HepG2 (cell line): Measurements from ENCODE around the gene TTK. TPM values are rescaled to one million over a fixed set of nuclear protein-coding genes. Genes with fewer than 3 reads are reported as not detected.

ENCODE experiments used
- ARHGAP35 ChIP-seq: sonication (generic); formaldehyde crosslinking; IDR thresholded peaks from 2 replicates; pipeline ENCODE4 v1.9.0; 2022; ENCODE audit warnings: mild to moderate bottlenecking, inconsistent platforms, moderate library complexity, missing genetic modification reagents, borderline replicate concordance
- CENPT ChIP-seq: sonication (generic); formaldehyde crosslinking; IDR thresholded peaks from 2 replicates; pipeline ENCODE4 v1.8.0; 2022; ENCODE audit warnings: low read depth, mild to moderate bottlenecking, moderate library complexity, missing genetic modification reagents
- ELF1 ChIP-seq: sonication (generic); formaldehyde crosslinking; IDR thresholded peaks from 2 replicates; pipeline ENCODE4 v1.4.0; 2020; ENCODE audit warnings: missing genetic modification reagents
- GABPB1 ChIP-seq: IDR thresholded peaks from 2 replicates; pipeline ENCODE4 v1.6.1; 2016; ENCODE audit warnings: mild to moderate bottlenecking, missing genetic modification reagents, moderate library complexity, missing compliant biosample characterization
- HNRNPH1 ChIP-seq: fragments of 200-400 bp; formaldehyde crosslinking; optimal IDR thresholded peaks from 2 replicates; pipeline ENCODE3; 2017; ENCODE audit warnings: mild to moderate bottlenecking, low read depth, low read length
- HOXA5 ChIP-seq: sonication (generic); formaldehyde crosslinking; IDR thresholded peaks from 2 replicates; pipeline ENCODE4 v1.4.0; 2020; ENCODE audit warnings: missing genetic modification reagents
- IKZF5 ChIP-seq: IDR thresholded peaks from 2 replicates; pipeline ENCODE4 v1.6.1; 2018; ENCODE audit warnings: missing genetic modification reagents, mild to moderate bottlenecking, missing compliant biosample characterization
- KLF13 ChIP-seq: sonication (generic); formaldehyde crosslinking; IDR thresholded peaks from 2 replicates; pipeline ENCODE4 v1.4.0; 2020; ENCODE audit warnings: mild to moderate bottlenecking, missing genetic modification reagents
- MAFF ChIP-seq: IDR thresholded peaks from 2 replicates; pipeline ENCODE4 v1.6.1; 2011; ENCODE audit warnings: low read depth, low read length, improper control_type of control experiment
- MEF2D ChIP-seq: sonication (generic); formaldehyde crosslinking; IDR thresholded peaks from 2 replicates; pipeline ENCODE4 v1.5.1; 2020; ENCODE audit warnings: mild to moderate bottlenecking, missing genetic modification reagents
- SALL1 ChIP-seq: sonication (generic); formaldehyde crosslinking; IDR thresholded peaks from 2 replicates; pipeline ENCODE4 v1.8.0; 2022; ENCODE audit warnings: mild to moderate bottlenecking, missing genetic modification reagents
- SATB2 ChIP-seq: sonication (generic); formaldehyde crosslinking; IDR thresholded peaks from 2 replicates; pipeline ENCODE4 v1.5.0; 2020; ENCODE audit warnings: missing genetic modification reagents
- SMAD3 ChIP-seq: sonication (generic); formaldehyde crosslinking; IDR thresholded peaks from 2 replicates; pipeline ENCODE4 v1.4.0; 2020; ENCODE audit warnings: missing genetic modification reagents
- ZBTB21 ChIP-seq: sonication (generic); formaldehyde crosslinking; IDR thresholded peaks from 2 replicates; pipeline ENCODE4 v1.4.0; 2020; ENCODE audit warnings: missing genetic modification reagents
- ZFP36 ChIP-seq: fragments of 150-350 bp; IDR thresholded peaks from 2 replicates; pipeline ENCODE4 v1.6.1; 2018; ENCODE audit warnings: borderline replicate concordance, low read length, low read depth; ENCODE audit not compliant: partially characterized antibody
- ZMYM4 ChIP-seq: sonication (generic); formaldehyde crosslinking; IDR thresholded peaks from 2 replicates; pipeline ENCODE4 v1.8.1; 2023; ENCODE audit warnings: mild to moderate bottlenecking, missing genetic modification reagents
- ZNF382 ChIP-seq: sonication (generic); formaldehyde crosslinking; IDR thresholded peaks from 2 replicates; pipeline ENCODE4 v1.5.0; 2020; ENCODE audit warnings: missing genetic modification reagents, mild to moderate bottlenecking, borderline replicate concordance
- ZNF451 ChIP-seq: sonication (generic); formaldehyde crosslinking; IDR thresholded peaks from 2 replicates; pipeline ENCODE4 v1.5.0; 2020; ENCODE audit warnings: mild to moderate bottlenecking, missing genetic modification reagents
- ZNF572 ChIP-seq: sonication (generic); formaldehyde crosslinking; IDR thresholded peaks from 2 replicates; pipeline ENCODE4 v1.5.1; 2020; ENCODE audit warnings: mild to moderate bottlenecking, missing genetic modification reagents
- ZNF883 ChIP-seq: sonication (generic); formaldehyde crosslinking; IDR thresholded peaks from 2 replicates; pipeline ENCODE4 v1.5.1; 2020; ENCODE audit warnings: mild to moderate bottlenecking, missing genetic modification reagents; ENCODE audit errors: not compliant biosample characterization
- ZSCAN12 ChIP-seq: sonication (generic); formaldehyde crosslinking; IDR thresholded peaks from 2 replicates; pipeline ENCODE4 v1.9.0; 2021; ENCODE audit warnings: mild to moderate bottlenecking, missing genetic modification reagents
- ZUFSP ChIP-seq: sonication (generic); formaldehyde crosslinking; IDR thresholded peaks from 2 replicates; pipeline ENCODE4 v1.9.0; 2021; ENCODE audit warnings: missing genetic modification reagents, mild to moderate bottlenecking, borderline replicate concordance
- polyA plus RNA-seq, 8 experiments: library from polyadenylated mRNA; depleted of rRNA in 3 of 8; stranded (reverse) in 7 of 8; unstranded in 1 of 8; fragments of >200 nt; fragmentation: Illumina TruSeq in 4 of 8; extraction: Trizol in 4 of 8; gene quantifications; 2 replicates each; pipeline versions ENCODE4 v1.2.1 to v1.2.3, GENCODE V29; 2011 to 2016; ENCODE audit warnings: low read depth in 4 of 8, missing spikeins in 1 of 8, mixed read lengths in 1 of 8; ENCODE audit not compliant: insufficient read depth in 1 of 8
- total RNA-seq, 5 experiments: library from RNA; depleted of rRNA; stranded (reverse); fragments of >200 nt; fragmentation: Illumina TruSeq; extraction: Trizol; gene quantifications; 2 replicates each; pipeline ENCODE4 v1.2.3, GENCODE V29; 2016; ENCODE audit warnings: low read depth in 1 of 5
- TF ChIP-seq, protein P1 (sequence below): sonication (generic); formaldehyde crosslinking; IDR thresholded peaks from 2 replicates; pipeline ENCODE4 v1.4.0; 2020; ENCODE audit warnings: missing genetic modification reagents
- TF ChIP-seq, protein P2 (sequence below): IDR thresholded peaks from 2 replicates; pipeline ENCODE4 v1.6.1; 2016; ENCODE audit warnings: missing biosample characterization, missing genetic modification reagents, low read depth

Gene TTK
- total and polyA plus RNA-seq, 2 of the 13 experiments (the other 11 are each of a cell fraction or from before 2014, with no cell fraction given) = 8.6 to 33.2 TPM

DNA sequence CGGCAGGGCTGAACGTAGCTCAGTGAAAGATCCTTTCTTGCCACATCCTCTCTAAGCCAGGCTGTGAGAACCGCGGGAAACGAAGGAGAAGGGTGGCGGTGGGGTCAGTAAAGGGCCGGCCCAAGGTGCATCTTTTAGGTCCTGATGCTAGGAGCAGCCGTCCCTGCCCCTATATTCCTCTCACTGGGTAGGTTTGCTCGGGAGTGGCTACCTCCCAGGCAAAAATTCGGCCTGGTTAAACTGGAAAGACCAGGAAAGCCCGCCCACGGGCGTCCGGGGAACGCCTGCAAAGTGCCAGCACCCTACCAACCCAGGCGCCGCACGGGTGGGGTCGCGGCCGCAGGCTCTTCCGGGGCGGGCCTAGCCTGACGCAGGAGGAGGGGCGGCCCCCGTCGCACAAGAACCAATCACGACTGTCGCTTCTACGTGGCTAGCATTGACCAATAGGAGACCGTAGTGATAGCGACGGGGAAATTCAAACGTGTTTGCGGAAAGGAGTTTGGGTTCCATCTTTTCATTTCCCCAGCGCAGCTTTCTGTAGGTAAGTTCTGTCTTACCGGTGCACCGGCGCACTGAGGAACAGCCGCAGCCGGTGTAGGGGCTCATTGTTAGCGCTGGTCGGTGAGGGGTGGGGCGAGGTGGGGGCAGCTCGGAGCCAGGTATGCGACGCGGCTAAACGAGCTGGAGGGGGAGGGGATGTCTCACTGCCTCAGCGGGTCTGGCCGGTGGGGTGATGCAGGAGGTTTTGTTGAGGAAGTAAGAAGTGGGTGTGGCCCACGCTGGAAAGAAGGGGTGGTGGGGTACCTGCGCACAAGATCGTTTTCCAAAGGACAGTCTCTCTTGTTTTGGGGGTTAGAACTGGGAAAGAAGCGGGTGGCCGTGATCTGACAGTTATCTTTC lies at the start of gene TTK (continued):
- TF ChIP-seq, protein P1, sequence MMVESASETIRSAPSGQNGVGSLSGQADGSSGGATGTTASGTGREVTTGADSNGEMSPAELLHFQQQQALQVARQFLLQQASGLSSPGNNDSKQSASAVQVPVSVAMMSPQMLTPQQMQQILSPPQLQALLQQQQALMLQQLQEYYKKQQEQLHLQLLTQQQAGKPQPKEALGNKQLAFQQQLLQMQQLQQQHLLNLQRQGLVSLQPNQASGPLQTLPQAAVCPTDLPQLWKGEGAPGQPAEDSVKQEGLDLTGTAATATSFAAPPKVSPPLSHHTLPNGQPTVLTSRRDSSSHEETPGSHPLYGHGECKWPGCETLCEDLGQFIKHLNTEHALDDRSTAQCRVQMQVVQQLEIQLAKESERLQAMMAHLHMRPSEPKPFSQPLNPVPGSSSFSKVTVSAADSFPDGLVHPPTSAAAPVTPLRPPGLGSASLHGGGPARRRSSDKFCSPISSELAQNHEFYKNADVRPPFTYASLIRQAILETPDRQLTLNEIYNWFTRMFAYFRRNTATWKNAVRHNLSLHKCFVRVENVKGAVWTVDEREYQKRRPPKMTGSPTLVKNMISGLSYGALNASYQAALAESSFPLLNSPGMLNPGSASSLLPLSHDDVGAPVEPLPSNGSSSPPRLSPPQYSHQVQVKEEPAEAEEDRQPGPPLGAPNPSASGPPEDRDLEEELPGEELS = no peak
- no peak for TF ChIP-seq ZNF382 (CRISPR knock-in tag)
- no peak for TF ChIP-seq ZNF572 (CRISPR knock-in tag)
- TF ChIP-seq ZUFSP (CRISPR knock-in tag) = no peak
- no peak for TF ChIP-seq ZFP36
- peak; percentile 63; the same call in 1 of the 2 replicates for TF ChIP-seq HOXA5
- no peak; the same call in 1 of the 2 replicates for TF ChIP-seq ARHGAP35 (CRISPR knock-in tag)
- TF ChIP-seq HNRNPH1 = no peak
- peak; percentile 85 for TF ChIP-seq ZMYM4
- TF ChIP-seq MAFF = no peak
- TF ChIP-seq CENPT (CRISPR knock-in tag) = no peak
- TF ChIP-seq ZBTB21 (CRISPR knock-in tag) = no peak
- TF ChIP-seq IKZF5 = 0 out of 2 replicates have a peak, but pooled peaks have one; percentile 15
- TF ChIP-seq ZNF451 (CRISPR knock-in tag) = no peak
- no peak for TF ChIP-seq ZNF883 (CRISPR knock-in tag)
- TF ChIP-seq MEF2D (CRISPR knock-in tag) = no peak
- peak; percentile 88 for TF ChIP-seq ELF1 (CRISPR knock-in tag)
- no peak for TF ChIP-seq SMAD3 (CRISPR knock-in tag)
- TF ChIP-seq SATB2 (CRISPR knock-in tag) = no peak
- peak; percentile 95 for TF ChIP-seq GABPB1 (CRISPR knock-in tag)
- peak; percentile 13 for TF ChIP-seq SALL1 (CRISPR knock-in tag)
- TF ChIP-seq, protein P2, sequence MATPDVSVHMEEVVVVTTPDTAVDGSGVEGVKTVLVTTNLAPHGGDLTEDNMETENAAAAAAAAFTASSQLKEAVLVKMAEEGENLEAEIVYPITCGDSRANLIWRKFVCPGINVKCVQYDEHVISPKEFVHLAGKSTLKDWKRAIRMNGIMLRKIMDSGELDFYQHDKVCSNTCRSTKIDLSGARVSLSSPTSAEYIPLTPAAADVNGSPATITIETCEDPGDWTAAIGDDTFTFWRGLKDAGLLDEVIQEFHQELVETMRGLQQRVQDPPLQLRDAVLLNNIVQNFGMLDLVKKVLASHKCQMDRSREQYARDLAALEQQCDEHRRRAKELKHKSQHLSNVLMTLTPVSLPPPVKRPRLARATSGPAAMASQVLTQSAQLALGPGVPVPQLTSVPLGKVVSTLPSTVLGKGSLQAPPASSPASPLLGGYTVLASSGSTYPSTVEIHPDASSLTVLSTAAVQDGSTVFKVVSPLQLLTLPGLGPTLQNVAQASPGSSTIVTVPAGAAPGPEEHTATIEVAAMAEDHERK = peak; percentile 85
- TF ChIP-seq KLF13 (CRISPR knock-in tag) = no peak
- TF ChIP-seq ZSCAN12 = 0 out of 2 replicates have a peak, but pooled peaks have one; percentile 55
